ENCODE results near the gene FFAR2. TPM values are rescaled to one million over a fixed set of nuclear protein-coding genes. Genes with fewer than 3 reads are reported as not detected.
"Not testable (repeated sequence)": the region's sequence is repeated elsewhere in the genome, so short reads cannot be mapped to it uniquely, and the experiment has no call there.

The FFAR2 gene
- not detected for total RNA-seq

- no peak for ATAC-seq (ENCODE audit: low read depth)
- POLR2A ChIA-PET: no interaction called here
- peaks cover 35% of the 10 kb centered on the region for H3K27me3 Mint-ChIP-seq
- peaks cover 24% of the 10 kb centered on the region for H3K4me1 Mint-ChIP-seq
- no peak within 1 kb of the TSS for H3K4me3 Mint-ChIP-seq
- no peak within 1 kb of the TSS for H3K27ac Mint-ChIP-seq
- no peak for DNase-seq
- no peaks in the 10 kb centered on the region for H3K36me3 Mint-ChIP-seq
- H3K9me3 Mint-ChIP-seq: no peaks in the 10 kb centered on the region
Observed at GRCh38 chr19:35447606-35448469, at the start of gene FFAR2. Gene FFAR2 (plus strand): TSS chr19:35448257. CDS start chr19:35449715, 1,458 bp downstream.

DNA sequence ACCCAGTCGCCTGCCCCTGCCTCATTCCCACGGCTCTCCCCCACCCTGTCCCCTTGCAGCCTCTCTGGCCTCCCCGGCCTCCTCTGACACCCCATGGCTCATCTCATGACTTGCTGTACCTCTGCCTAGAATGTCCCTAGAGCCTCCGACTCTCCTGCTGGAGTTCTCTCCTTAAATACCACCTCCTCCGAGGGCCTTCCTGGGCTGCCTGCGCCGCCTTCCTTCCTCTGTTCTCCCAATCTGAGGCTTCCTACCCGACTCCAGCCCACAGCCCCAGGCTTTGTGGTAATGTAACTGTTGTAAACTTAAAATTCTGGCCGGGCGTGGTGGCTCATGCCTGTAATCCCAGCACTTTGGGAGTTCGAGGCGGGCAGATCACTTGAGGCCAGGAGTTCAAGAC lies 49.5 kb upstream of the FFAR2 start:
- DNase-seq: no peak
- Mint-ChIP-seq H3K27ac (no peak overlapping the region), H3K36me3 (no peaks in the 10 kb centered on the region), H3K4me3 (no peak overlapping the region), H3K4me1 (no peaks in the 10 kb centered on the region), H3K9me3 (no peaks in the 10 kb centered on the region), H3K27me3 (peaks cover 5% of the 10 kb centered on the region)
- POLR2A ChIA-PET: no interaction called here
- ATAC-seq (ENCODE audit: low read depth): no peak

DNA sequence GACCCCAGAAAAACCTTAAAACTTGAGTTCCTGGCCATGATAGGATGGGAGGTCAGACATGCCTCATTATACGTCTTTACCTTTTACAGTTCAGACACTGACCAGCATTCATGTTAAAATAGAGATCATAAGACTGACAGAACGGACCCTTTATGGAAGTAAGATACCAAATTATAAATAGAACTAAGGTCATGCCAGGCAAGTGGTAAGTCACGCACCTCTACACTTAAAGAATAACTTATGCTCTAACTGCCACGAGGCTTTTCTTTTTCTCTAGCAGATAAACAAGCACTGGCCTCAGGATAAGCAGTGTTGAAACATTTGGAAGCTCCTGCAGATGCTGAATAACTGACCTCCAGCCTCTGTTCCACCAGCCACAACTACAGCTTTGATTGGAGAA lies 48.8 kb upstream of the FFAR2 start:
- Mint-ChIP-seq H3K4me3 (no peak overlapping the region), H3K27ac (no peak overlapping the region), H3K27me3 (peaks cover 5% of the 10 kb centered on the region), H3K9me3 (no peaks in the 10 kb centered on the region), H3K4me1 (no peaks in the 10 kb centered on the region), H3K36me3 (no peaks in the 10 kb centered on the region)
- DNase-seq (no peak), ATAC-seq (ENCODE audit: low read depth) (no peak)
- POLR2A ChIA-PET: no interaction called here

- ATAC-seq (ENCODE audit: low read depth) (no peak), DNase-seq (no peak)
- POLR2A ChIA-PET: no interaction called here
- no peak overlapping the region for H3K4me3 Mint-ChIP-seq
- no peaks in the 10 kb centered on the region for H3K9me3 Mint-ChIP-seq
- H3K27ac Mint-ChIP-seq: no peak overlapping the region
- no peaks in the 10 kb centered on the region for H3K36me3 Mint-ChIP-seq
- H3K4me1 Mint-ChIP-seq: no peaks in the 10 kb centered on the region
- peaks cover 5% of the 10 kb centered on the region for H3K27me3 Mint-ChIP-seq
Observed at GRCh38 chr19:35399948-35400772, 47.9 kb upstream of the FFAR2 start.

GRCh38 chr19:35400773-35401100 lies 47.3 kb upstream of the FFAR2 start:
- no peaks in the 10 kb centered on the region for H3K9me3 Mint-ChIP-seq
- no peaks in the 10 kb centered on the region for H3K4me1 Mint-ChIP-seq
- no peak for DNase-seq
- no peak overlapping the region for H3K4me3 Mint-ChIP-seq
- POLR2A ChIA-PET: no interaction called here
- H3K36me3 Mint-ChIP-seq: no peaks in the 10 kb centered on the region
- H3K27ac Mint-ChIP-seq: no peak overlapping the region
- peaks cover 5% of the 10 kb centered on the region for H3K27me3 Mint-ChIP-seq
- no peak for ATAC-seq (ENCODE audit: low read depth)

DNA sequence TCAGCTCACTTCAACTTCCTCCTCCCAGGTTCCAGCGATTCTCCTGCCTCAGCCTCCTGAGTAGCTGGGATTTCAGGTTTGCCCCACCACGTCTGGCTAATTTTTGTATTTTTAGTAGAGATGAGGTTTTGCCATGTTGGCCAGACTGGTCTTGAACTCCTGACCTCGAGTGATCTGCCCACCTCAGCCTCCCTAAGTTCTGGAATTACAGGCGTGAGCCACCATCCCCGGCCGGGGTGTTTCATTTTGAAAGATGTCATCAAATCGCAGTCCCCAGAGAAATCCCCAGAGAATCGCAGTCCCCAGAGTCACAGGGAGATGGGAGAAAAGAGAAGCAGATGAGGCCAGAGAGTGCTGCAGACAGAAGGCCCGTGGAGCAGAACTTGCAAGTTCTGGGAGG lies 46.6 kb upstream of the FFAR2 start:
- POLR2A ChIA-PET; H3K4me1 Mint-ChIP-seq; H3K27ac Mint-ChIP-seq; H3K9me3 Mint-ChIP-seq; H3K36me3 Mint-ChIP-seq; ATAC-seq (ENCODE audit: low read depth); DNase-seq; H3K4me3 Mint-ChIP-seq; H3K27me3 Mint-ChIP-seq: not testable (repeated sequence)

DNA sequence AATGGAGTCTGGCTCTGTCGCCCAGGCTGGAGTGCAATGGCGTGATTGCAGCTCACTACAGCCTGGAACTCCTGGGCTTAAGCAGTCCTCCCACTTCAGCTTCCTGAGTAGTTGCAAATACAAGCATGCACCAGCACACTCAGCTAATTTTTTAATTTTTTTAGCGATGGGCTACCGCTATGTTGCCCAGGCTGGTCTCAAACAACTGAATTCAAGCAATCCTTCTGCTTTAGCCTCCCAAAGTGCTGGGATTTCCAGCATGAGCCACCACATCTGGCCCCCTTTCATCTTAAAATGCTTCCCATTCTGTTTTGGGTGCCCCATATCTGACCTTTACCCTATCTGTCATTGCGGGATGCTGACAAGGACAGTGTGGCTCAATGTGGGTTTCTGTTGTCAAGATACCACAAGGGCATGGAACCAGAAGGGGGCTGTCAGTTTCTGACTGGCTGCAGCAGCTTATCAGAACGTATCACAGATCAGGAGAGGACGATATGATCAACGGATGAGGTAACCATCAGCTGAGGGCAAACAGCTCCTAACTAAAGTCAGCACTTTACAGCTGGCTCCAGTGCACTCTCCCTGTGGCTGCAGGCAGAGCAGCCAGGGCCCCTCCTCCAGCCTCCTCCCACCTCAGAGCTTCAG lies 44.8 kb upstream of the FFAR2 start:
- Mint-ChIP-seq H3K9me3 (no peaks in the 10 kb centered on the region), H3K27ac (no peak overlapping the region), H3K36me3 (no peaks in the 10 kb centered on the region), H3K27me3 (peaks cover 5% of the 10 kb centered on the region), H3K4me3 (no peak overlapping the region), H3K4me1 (no peaks in the 10 kb centered on the region)
- no peak for DNase-seq
- POLR2A ChIA-PET: no interaction called here
- ATAC-seq (ENCODE audit: low read depth): no peak

DNA sequence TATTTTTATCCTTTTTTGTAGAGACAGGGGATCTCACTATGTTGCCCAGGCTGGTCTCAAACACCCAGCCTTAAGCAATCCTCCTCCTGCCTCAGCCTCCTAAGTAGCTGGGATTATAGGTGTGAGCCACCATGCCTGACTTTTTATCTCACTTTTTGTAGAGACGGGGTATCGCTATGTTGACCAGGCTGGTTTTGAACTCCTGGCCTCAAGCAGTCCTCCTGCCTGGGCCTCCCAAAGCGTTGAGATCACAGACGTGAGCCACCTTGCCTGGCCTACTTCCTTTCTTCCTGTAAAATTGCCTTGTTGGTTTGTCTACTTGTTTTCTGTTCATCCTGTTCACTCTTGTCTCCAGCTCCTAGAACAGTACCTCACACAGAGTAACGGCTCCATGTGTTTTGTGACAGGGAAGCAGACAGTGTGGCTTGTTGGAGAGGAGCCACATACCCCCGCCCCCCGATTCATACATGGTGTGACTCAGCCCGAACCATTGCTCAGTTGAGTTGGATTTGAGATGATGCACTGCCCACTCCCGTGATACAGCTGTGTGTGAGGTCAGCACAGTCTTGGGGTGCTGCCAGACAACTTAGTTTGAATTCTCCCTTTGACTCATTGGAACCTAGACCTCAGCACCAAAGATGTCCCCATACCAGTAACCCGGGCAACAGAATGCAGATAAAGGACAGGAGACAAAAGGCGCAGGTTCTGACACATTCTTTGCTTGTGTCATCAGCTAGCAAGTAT lies 43.0 kb upstream of the FFAR2 start:
- POLR2A ChIA-PET: no interaction called here
- Mint-ChIP-seq H3K9me3 (no peaks in the 10 kb centered on the region), H3K36me3 (no peaks in the 10 kb centered on the region), H3K27me3 (peaks cover 15% of the 10 kb centered on the region), H3K4me1 (no peaks in the 10 kb centered on the region), H3K4me3 (no peak overlapping the region), H3K27ac (no peak overlapping the region)
- ATAC-seq (ENCODE audit: low read depth): no peak
- DNase-seq: no peak

DNA sequence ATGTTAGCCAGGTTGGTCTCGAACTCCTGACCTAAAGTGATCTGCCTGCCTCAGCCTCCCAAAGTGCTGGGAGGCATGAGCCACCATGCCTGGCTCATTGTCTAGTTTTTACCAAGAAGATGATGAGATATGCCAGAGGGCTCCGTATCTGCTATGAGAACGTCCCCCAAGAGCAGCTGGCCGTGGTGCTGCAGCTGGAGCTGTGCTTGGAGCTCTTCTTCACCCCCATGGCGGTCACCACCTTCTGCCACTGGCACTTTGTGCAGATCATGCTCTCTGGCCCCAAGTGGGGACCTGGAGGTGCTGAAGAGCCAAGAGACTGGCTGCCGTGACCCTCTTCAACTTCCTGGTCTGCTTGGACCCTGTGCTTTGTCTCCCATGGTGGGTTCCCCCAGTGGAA lies 40.4 kb upstream of the FFAR2 start:
- ATAC-seq (ENCODE audit: low read depth): no peak
- Mint-ChIP-seq H3K4me3 (no peak overlapping the region), H3K36me3 (no peaks in the 10 kb centered on the region), H3K27me3 (peaks cover 22% of the 10 kb centered on the region), H3K4me1 (no peaks in the 10 kb centered on the region), H3K27ac (no peak overlapping the region), H3K9me3 (no peaks in the 10 kb centered on the region)
- POLR2A ChIA-PET: no interaction called here
- DNase-seq: no peak

DNA sequence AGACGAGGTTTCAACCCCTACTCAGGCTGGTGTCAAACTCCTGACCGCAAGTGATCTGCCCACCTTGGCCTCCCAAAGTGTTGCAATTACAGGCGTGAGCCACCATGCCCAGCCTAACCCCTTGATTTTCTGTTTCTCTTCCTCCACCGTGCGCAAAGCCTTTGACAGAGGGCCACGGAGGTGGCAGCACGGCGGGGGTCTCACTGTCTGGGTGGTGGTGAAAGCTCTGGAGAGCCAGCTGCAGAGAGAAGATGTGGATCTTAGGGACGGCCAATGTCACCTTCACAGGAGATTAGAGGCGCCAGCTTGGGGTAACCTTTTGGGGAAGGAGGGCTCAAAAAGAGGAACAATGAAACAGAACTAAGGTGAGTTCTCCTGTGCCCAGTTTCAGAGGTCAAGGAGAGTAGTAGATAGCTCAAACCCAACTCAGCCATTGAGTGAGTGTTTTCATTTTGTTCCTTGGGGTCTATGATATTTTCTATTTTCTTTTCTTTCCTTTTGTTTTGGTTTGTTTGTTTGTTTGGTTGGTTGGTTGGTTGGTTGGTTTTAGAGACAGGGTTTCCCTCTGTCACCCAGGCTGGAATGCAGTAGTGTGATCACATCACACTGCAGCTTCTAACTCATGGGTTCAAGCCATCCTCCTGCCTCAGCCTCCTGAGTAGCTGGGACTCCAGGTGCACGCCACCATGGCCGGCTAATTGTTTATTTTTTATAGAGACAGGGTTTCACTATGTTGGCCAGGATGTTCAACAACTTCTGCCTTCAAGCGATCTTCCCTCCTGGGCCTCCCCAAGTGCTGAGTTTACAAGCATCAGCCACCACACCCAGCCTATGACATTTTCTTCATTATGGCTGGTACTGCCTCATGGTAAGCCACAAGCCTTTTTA lies 39.5 kb upstream of the FFAR2 start:
- ATAC-seq (ENCODE audit: low read depth) (no peak), DNase-seq (no peak)
- no peak overlapping the region for H3K4me3 Mint-ChIP-seq
- no peaks in the 10 kb centered on the region for H3K36me3 Mint-ChIP-seq
- POLR2A ChIA-PET: no interaction called here
- peaks cover 27% of the 10 kb centered on the region for H3K27me3 Mint-ChIP-seq
- H3K9me3 Mint-ChIP-seq: no peaks in the 10 kb centered on the region
- no peak overlapping the region for H3K27ac Mint-ChIP-seq
- H3K4me1 Mint-ChIP-seq: no peaks in the 10 kb centered on the region

DNA sequence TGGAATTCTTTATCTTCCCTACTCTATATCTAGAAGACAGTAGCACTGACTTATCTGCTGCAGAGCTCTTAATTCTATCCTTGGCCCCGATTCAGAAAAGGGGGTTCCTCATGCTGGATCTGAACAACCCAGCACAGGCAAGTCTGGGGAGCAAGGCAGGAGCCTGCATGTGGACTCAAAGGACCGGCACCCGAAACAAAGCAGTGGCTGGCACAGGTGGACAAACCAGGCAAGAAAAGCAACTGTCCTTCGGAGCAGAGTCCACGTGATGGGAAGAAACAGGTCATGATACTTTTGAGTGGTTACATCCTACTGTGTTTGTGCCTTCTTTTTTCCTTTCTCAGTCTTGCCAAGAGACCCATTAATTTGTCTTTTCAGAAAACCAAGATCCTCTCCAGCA lies 38.9 kb upstream of the FFAR2 start:
- H3K27ac Mint-ChIP-seq: no peak overlapping the region
- H3K27me3 Mint-ChIP-seq: peaks cover 34% of the 10 kb centered on the region
- POLR2A ChIA-PET: no interaction called here
- H3K4me3 Mint-ChIP-seq: no peak overlapping the region
- DNase-seq: no peak
- H3K9me3 Mint-ChIP-seq: no peaks in the 10 kb centered on the region
- no peaks in the 10 kb centered on the region for H3K36me3 Mint-ChIP-seq
- no peak for ATAC-seq (ENCODE audit: low read depth)
- no peaks in the 10 kb centered on the region for H3K4me1 Mint-ChIP-seq

DNA sequence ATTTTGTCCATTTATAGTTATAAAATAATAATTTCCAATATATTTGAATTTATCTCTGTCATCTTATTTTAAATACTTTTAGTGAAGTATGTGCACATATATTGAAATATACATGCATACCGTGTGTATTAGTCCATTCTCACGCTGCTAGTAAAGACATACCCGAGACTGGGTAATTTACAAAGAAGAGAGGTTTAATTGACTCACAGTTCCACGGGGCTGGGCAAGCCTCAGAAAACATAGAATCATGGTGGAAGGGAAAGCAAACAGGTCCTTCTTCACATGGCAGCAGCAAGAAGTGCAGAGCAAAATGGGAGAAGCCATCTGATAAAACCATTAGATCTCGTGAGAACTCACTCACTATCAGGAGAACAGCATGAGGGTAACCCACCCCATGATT lies 37.6 kb upstream of the FFAR2 start:
- POLR2A ChIA-PET: no interaction called here
- Mint-ChIP-seq H3K27ac (no peak overlapping the region), H3K27me3 (peaks cover 34% of the 10 kb centered on the region), H3K9me3 (no peaks in the 10 kb centered on the region), H3K36me3 (no peaks in the 10 kb centered on the region), H3K4me1 (no peaks in the 10 kb centered on the region), H3K4me3 (no peak overlapping the region)
- ATAC-seq (ENCODE audit: low read depth) (no peak), DNase-seq (no peak)

GRCh38 chr19:35414442-35414841 lies 33.6 kb upstream of the FFAR2 start:
- Mint-ChIP-seq H3K36me3 (no peaks in the 10 kb centered on the region), H3K27me3 (peaks cover 48% of the 10 kb centered on the region), H3K27ac (no peak overlapping the region), H3K9me3 (no peaks in the 10 kb centered on the region), H3K4me1 (no peaks in the 10 kb centered on the region), H3K4me3 (no peak overlapping the region)
- POLR2A ChIA-PET: no interaction called here
- ATAC-seq (ENCODE audit: low read depth): no peak
- DNase-seq: no peak

All from activated naive CD8-positive, alpha-beta T cell treated with anti-CD3 and anti-CD28 coated beads, Interleukin-2, amount 10 ng/mL, durations not matched to agents 7 days and 5 days (primary cell).